Pancreas (tissue), 10 donors: ENCODE measurements around the gene RDH12. TPM values are rescaled to one million over a fixed set of nuclear protein-coding genes. Genes with fewer than 3 reads are reported as not detected.

Experiments
- ATAC-seq, 4 donors: fragments of 200-7000 bp; cut with Tn5 transposase; one replicate each; pipeline versions ENCODE4 v1.8.0 to v1.9.1; 2020; ENCODE audit warnings: mild to moderate bottlenecking in 4 of 4, moderate library complexity in 4 of 4
- DNase-seq, 6 donors: peaks; one replicate each; pipeline ENCODE4 v3.0.0-alpha.2; 2020
- FAIRE-seq: peaks from 2 replicates; lab custom pipeline; 2012; peaks lifted over from hg19 to GRCh38; lab: Jason Lieb, UNC
- H3K27ac ChIP-seq, 4 donors: fragments of 200-600 bp; sonication (generic); 1 replicate in 3 of 4; 2 replicates in 1 of 4; pipeline versions ENCODE4 v1.5.0 to v1.8.0; 2020
- H3K27me3 ChIP-seq, 4 donors: fragments of 200-600 bp; one replicate each; pipeline ENCODE4 v1.8.0; 2021
- H3K36me3 ChIP-seq, 3 donors: fragments of 200-600 bp; sonication (generic) in 1 of 3; one replicate each; pipeline versions ENCODE4 v1.5.0 to v1.8.0; 2020 to 2021
- H3K4me1 ChIP-seq, 3 donors: fragments of 200-600 bp; one replicate each; pipeline ENCODE4 v1.8.0; 2021
- H3K4me3 ChIP-seq, 4 donors: fragments of 200-600 bp; sonication (generic) in 2 of 4; one replicate each; pipeline versions ENCODE4 v1.5.0 to v1.8.0; 2020 to 2021
- H3K9me3 ChIP-seq, 4 donors: fragments of 200-600 bp; one replicate each; pipeline ENCODE4 v1.8.0; 2021
- CTCF ChIP-seq, 4 donors: fragments of 200-600 bp; sonication (generic) in 3 of 4; IDR thresholded peaks; one replicate each; pipeline versions ENCODE4 v1.5.0 to v1.8.0; 2021; ENCODE audit warnings: antibody characterized with exemption in 4 of 4
- WGBS, 2 donors: extraction: QIAGEN DNeasy Blood & Tissue Kit; methylation state at CpG; one replicate each; pipeline ENCODE4 v1.1.7; 2013; 5-methylcytosine and 5-hydroxymethylcytosine counted together
- intact Hi-C, 3 donors: fragments of 100-400 bp; cut with DNase I; formaldehyde crosslinking; loops; one replicate each; pipeline versions ENCODE4 v1.11.1 to v1.14.2; 2022
- polyA plus RNA-seq, 2 donors: library from polyadenylated mRNA; stranded (reverse); fragments of 200-250 nt; gene quantifications; one replicate each; pipeline ENCODE4 v1.2.3, GENCODE V29; 2013
- total RNA-seq, 6 donors: library from RNA; stranded (reverse); fragmentation: NEBNext Ultra II Directional in 4 of 6; extraction: Animal tissue kit (Norgen Biotek cat#: 25700) in 4 of 6; gene quantifications; one replicate each; pipeline versions ENCODE4 v1.2.1 to v1.2.4, GENCODE V29; 2021 to 2023
- donor health status: healthy with polysubstance abuse.
- donor health status: DM: no; HTN: no; CAD: no; lungs with moderate emphysema.
- donor health status: DM: no; HTN: no; CAD: no.
- donor health status: control.
- donor health status: control.
- donor health status: Bipolar disorder and iron deficiency.
- donor health status: DM: yes; HTN: yes; CAD: no.
- donor health status: DM: no; HTN: no; CAD: no.
- donor health status: DM: no; HTN: no; CAD: no.
- donor health status: DM: yes; HTN: yes; CAD: no.

The RDH12 gene
- total and polyA plus RNA-seq, 8 donors, result 1.0 to 2.5 (median 1.5) TPM

GRCh38 chr14:67666750-67667449, 34.8 kb upstream of the RDH12 start:
- H3K9me3 ChIP-seq, result no peaks in the 10 kb centered on the region
- ATAC-seq, result peak; percentile 66 to 92 (median 92)
- H3K36me3 ChIP-seq, result no peaks in the 10 kb centered on the region
- intact Hi-C loops, result no loop called here
- no peak overlapping the region for H3K27ac ChIP-seq
- no peak for FAIRE-seq
- H3K4me3 ChIP-seq, result no peak overlapping the region
- H3K4me1 ChIP-seq, result no peaks in the 10 kb centered on the region
- peak in 1 of 6 donors; percentile 43 for DNase-seq
- WGBS, 2 donors, result 4 to 6% methylated on average over 1 of the region's 1 CpG
- no peaks in the 10 kb centered on the region for H3K27me3 ChIP-seq
- peak in 3 of 4 donors; percentile 21 to 34 (median 31) for TF ChIP-seq CTCF (IDR thresholded peaks at IDR 0.05)

- Histone ChIP-seq H3K4me3 (no peak overlapping the region), H3K27me3 (no peaks in the 10 kb centered on the region), H3K27ac (no peak overlapping the region), H3K36me3 (no peaks in the 10 kb centered on the region), H3K4me1 (peaks cover 0 to 15% (median 2%) of the 10 kb centered on the region in 3 donors), H3K9me3 (no peaks in the 10 kb centered on the region)
- TF ChIP-seq CTCF (IDR thresholded peaks at IDR 0.05), result no peak
- DNase-seq (no peak), ATAC-seq (no peak), FAIRE-seq (no peak)
- intact Hi-C loops, result no loop called here
Observed at GRCh38 chr14:67668559-67668958, 33.1 kb upstream of the RDH12 start.

GRCh38 chr14:67673451-67673850, 28.2 kb upstream of the RDH12 start:
- TF ChIP-seq CTCF (IDR thresholded peaks at IDR 0.05), result no peak
- DNase-seq, result no peak
- ATAC-seq, result no peak
- Histone ChIP-seq H3K9me3 (no peaks in the 10 kb centered on the region), H3K36me3 (no peaks in the 10 kb centered on the region), H3K27ac (no peak overlapping the region), H3K27me3 (no peaks in the 10 kb centered on the region), H3K4me1 (peaks cover 0 to 24% (median 4%) of the 10 kb centered on the region in 3 donors), H3K4me3 (peak overlapping the region; percentile 89 to 100 (median 96))
- intact Hi-C loops, result loop anchor here in 1 of 3 donors (10.0 kb wide), 1 partner anchor 89 kb away; no protein-coding TSS in a partner anchor
- WGBS, 2 donors, result 21% methylated on average over 5 of the region's 5 CpGs
- FAIRE-seq, result no peak

- intact Hi-C loops, result loop anchor here in 1 of 3 donors (10.0 kb wide), 1 partner anchor 89 kb away; no protein-coding TSS in a partner anchor
- no peaks in the 10 kb centered on the region for H3K36me3 ChIP-seq
- no peaks in the 10 kb centered on the region for H3K27me3 ChIP-seq
- H3K27ac ChIP-seq, result peak overlapping the region; percentile 98 to 100 (median 100)
- DNase-seq (peak; percentile 59 to 87 (median 74)), ATAC-seq (peak; percentile 79 to 92 (median 86)), FAIRE-seq (no peak)
- H3K4me1 ChIP-seq, result peaks cover 0 to 24% (median 4%) of the 10 kb centered on the region in 3 donors
- WGBS, 2 donors, result 0 to 1% methylated on average over 25 of the region's 25 CpGs
- TF ChIP-seq CTCF (IDR thresholded peaks at IDR 0.05), result no peak
- H3K4me3 ChIP-seq, result peak overlapping the region; percentile 89 to 100 (median 96)
- H3K9me3 ChIP-seq, result no peaks in the 10 kb centered on the region
Observed at GRCh38 chr14:67674139-67674479, 27.6 kb upstream of the RDH12 start.
